Right ventricle myocardium inferior (tissue), 1 donor: Measurements from ENCODE around the gene MSL3B. TPM values are rescaled to one million over a fixed set of nuclear protein-coding genes. Genes with fewer than 3 reads are reported as not detected.

Experiments used
- ATAC-seq: fragments of 200-7000 bp; cut with Tn5 transposase; one replicate; pipeline ENCODE4 v1.9.1; 2020; ENCODE audit warnings: mild to moderate bottlenecking, moderate library complexity
- DNase-seq: peaks from one replicate; pipeline ENCODE4 v3.0.0; 2021; ENCODE audit errors: missing footprints
- intact Hi-C: fragments of 100-400 bp; cut with DNase I; formaldehyde crosslinking; loops from one replicate; pipeline ENCODE4 v1.11.0; 2022
- total RNA-seq: library from RNA; stranded (reverse); fragmentation: NEBNext Ultra II Directional; extraction: Animal tissue kit (Norgen Biotek cat#: 25700); gene quantifications from one replicate; pipeline ENCODE4 v1.2.1, GENCODE V29; 2021
- donor health status: DM: no; HTN: yes; CAD: no; lungs with severe emphysema.

Gene MSL3B

DNA sequence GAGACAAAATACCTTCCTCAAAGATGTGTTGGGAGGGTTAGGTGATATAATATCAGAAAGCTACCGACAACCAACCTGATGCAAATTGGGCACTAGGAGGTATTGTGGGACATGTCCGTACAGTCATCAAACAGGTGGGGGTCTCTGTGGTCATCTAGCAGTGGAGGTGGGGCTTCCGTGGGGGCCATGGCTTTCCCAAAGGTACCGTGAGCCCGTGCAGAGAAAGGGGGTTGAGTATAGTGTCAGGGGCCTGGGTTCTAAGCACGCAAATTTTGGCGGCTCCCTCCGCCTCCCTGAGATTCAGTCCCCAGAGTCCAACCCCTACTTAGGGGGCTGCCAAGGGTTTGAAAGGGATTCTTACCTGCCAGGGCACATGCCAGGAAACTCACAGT lies 46.5 kb downstream of the MSL3B start:
- ATAC-seq: no peak
- intact Hi-C loops: no loop called here

DNA sequence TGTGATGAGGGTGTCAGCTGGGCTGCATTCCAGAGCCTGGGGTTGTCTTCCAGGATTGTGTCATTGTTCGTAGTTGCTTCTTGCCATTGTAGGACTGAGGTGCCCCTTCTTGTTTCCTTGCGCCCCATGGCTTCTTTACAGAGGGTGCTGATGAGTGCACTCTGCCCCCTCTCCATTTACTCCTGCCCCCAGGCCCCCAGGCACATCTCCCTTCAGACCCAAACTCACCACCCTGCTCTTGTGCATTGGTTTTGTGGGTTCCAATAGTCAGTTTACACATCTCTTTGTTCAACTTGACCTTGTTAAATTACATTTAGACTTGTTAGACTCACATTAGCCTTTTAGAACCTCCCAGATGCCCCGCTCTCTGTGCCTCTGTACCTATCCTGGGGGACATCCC lies 47.0 kb downstream of the MSL3B start:
- intact Hi-C loops: no loop called here
- ATAC-seq (no peak), DNase-seq (no peak)

More for the DNA sequence above, 46.5 kb downstream of the MSL3B start:
- no peak for DNase-seq

DNA sequence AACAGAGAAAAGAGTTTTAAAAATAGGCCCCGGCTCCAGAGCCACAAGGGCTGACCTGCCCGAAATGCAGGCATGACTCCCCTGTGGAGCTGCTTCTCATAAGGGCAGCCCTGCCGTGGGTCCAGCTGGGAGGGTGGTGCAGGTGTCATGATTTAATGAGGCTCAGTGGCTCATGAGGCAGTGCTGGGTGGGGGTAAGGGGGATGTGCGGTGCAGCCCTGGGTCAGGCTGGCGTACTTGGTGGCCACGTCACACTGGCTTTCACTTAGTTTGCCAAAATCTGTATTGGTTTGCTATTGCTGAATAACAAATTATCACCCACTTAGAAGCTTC lies 47.4 kb downstream of the MSL3B start:
- intact Hi-C loops: no loop called here
- no peak for DNase-seq
- no peak for ATAC-seq

- intact Hi-C loops: no loop called here
- DNase-seq: no peak
- no peak for ATAC-seq
Observed at GRCh38 chr2:233819884-233820773, 48.1 kb downstream of the MSL3B start.

- no peak for ATAC-seq
- intact Hi-C loops: no loop called here
- DNase-seq: no peak
Observed at GRCh38 chr2:233818639-233819621, 49.3 kb downstream of the MSL3B start.

DNA sequence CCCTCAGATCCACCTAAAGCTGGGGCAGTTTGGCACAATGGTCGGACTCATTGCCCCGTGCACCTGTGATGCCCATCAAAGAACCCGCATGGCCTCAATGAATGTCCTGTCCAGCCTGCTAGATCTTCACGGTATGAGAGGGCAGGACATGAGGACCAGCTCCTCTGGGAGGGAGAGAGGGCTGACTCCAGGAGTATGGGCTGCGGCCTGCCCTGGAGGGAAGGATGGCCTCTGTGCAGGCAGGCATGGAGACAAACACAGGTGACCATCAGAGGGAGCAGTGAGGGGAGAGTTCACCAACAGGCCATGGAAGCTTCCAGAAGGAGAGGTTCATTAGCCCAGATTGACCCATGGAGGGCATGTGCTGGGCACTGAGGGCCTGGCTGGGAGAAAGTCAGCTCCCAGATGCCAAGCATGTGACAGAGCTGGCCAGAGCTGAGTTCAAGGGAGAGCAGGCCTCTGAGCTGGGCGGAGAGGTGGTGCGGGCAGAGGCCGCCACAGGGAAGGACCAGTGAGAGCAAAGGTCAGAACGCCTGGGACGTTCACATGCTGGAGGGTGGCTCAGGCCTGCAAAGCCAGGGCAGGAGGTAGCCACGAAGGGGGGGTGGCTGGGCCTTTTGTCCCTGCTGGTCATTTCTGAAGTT lies 50.1 kb downstream of the MSL3B start:
- intact Hi-C loops: no loop called here
- no peak for DNase-seq
- no peak for ATAC-seq

DNA sequence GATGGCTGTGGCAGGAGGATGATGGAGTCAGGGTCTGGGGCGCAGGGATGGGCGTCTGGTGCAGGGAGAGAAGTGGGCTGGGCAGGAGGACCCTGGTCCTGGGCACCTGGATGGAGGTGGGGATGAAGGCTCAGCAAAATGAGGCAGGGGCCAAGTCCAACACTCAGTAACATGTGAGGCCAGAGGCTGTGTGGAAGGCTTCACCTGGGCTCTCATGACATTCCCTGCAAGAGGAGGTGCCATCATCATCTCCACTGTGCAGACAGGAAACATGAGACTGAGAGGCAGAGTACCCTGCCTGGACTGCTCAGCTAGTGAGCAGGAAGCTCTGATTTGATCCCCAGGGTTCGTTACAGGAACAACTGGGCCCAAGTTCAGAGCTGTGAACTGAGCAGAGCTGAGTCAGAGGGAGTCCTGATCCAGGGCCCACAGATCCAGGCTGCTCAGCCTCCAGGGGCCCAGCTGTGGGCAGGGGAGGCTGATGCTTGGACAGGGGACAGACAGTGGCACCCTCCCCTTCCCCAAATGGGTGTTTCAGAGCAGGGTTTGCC lies 50.8 kb downstream of the MSL3B start:
- intact Hi-C loops: no loop called here
- DNase-seq (no peak), ATAC-seq (no peak)

DNA sequence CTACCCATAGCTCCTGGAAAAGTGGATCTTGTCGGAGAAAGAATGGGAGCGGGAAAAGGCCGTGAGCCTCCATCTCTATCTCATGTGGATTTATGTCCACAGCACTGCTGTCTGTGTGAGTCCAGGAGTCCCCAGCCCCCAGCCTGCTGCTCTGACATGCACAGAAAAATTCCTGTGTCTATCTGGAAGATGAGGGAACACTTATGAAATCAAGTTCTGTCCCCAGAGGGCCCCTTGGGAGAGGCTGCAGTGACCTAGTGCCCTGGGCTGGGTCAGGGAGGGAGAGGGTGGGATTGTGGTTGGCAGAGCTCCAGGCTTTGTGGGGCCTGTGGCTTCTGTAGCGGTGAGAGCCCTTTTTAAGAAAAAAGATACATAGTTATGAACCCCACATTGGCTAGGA lies 51.4 kb downstream of the MSL3B start:
- DNase-seq (no peak), ATAC-seq (peak; percentile 11)
- intact Hi-C loops: no loop called here

DNA sequence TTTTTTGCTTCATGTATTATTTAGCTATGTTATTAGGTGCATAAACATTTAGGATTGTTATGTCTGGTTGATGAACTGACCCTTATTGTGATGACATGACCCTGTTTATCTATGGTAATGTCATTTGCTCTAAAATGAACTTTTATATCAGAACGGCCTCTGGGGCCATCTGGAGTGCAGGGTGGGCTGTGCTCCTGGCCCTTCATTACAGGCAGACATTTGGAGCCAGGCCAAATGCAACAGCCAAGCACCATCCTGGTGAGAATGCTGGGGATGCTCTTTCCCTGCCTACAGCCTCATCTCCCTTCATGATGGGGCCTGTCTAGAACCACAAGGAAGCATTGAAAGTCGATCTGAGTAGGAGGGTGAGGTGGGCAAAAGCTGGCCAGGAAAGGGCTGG lies 51.9 kb downstream of the MSL3B start:
- intact Hi-C loops: no loop called here
- ATAC-seq (no peak), DNase-seq (no peak)

DNA sequence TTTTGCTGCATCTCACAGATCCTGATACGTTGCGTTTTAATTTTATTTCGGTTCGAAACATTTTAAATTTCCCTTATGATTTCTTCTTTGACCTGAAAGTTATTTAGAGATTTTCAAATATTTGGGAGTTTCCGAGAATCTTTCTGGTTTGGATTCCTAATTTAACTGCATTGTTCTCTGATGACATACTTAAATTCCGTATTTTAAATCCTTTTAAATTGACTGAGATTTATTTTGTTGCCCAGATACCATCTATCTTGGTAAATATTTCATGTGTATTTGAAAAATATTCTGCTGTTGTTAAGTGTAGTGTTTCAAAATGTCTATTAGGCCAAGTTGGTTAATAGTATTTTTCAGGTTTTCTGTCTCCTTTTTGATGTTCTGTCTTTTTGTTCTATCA lies 52.3 kb downstream of the MSL3B start:
- intact Hi-C loops: no loop called here
- ATAC-seq: no peak

More for the DNA sequence above, 52.3 kb downstream of the MSL3B start:
- DNase-seq: no peak

Other genes with a start within 250 kb of the MSL3B start
- gene UGT1A10, start 231.9 kb downstream of the MSL3B start, total RNA-seq: not detected
- gene UGT1A9, start 196.5 kb downstream of the MSL3B start, total RNA-seq: not detected
- gene UGT1A7, start 186.5 kb downstream of the MSL3B start, total RNA-seq: not detected
- gene UGT1A6, start 175.5 kb downstream of the MSL3B start, total RNA-seq: not detected
- gene UGT1A5, start 155.5 kb downstream of the MSL3B start, total RNA-seq: not detected
- gene UGT1A4, start 149.7 kb downstream of the MSL3B start, total RNA-seq: not detected
- not detected for gene UGT1A3, start 139.3 kb downstream of the MSL3B start, total RNA-seq
- gene UGT1A1, start 108.1 kb downstream of the MSL3B start, total RNA-seq: not detected
- not detected for gene MROH2A, start 90.1 kb downstream of the MSL3B start, total RNA-seq
- 0.41 TPM for gene HJURP, start 13.9 kb downstream of the MSL3B start, total RNA-seq
- gene TRPM8, start 49.0 kb upstream of the MSL3B start, total RNA-seq: not detected
- gene SPP2, start 182.3 kb upstream of the MSL3B start, total RNA-seq: not detected